Skeletal muscle satellite cell (primary cell): Measurements from ENCODE around the gene LHX3.

ENCODE experiments used
- H3K27me3 ChIP-seq: 2 replicates; pipeline ENCODE4 v1.7.0; 2013; ENCODE audit warnings: low read length; ENCODE audit not compliant: control insufficient read depth, insufficient read depth
- H3K36me3 ChIP-seq: 2 replicates; pipeline ENCODE4 v1.7.0; 2013; ENCODE audit warnings: mild to moderate bottlenecking, control low read depth, low read length; ENCODE audit not compliant: insufficient read depth
- H3K4me1 ChIP-seq: 2 replicates; pipeline ENCODE4 v1.7.0; 2013; ENCODE audit warnings: low read length; ENCODE audit not compliant: control insufficient read depth, insufficient read depth
- H3K4me2 ChIP-seq: 2 replicates; pipeline ENCODE4 v1.7.0; 2013; ENCODE audit warnings: mild to moderate bottlenecking, low read length
- H3K4me3 ChIP-seq: 2 replicates; pipeline ENCODE4 v1.7.0; 2013; ENCODE audit warnings: low read length
- H3K9ac ChIP-seq: 2 replicates; pipeline ENCODE4 v1.7.0; 2013; ENCODE audit warnings: mild to moderate bottlenecking, low read depth, low read length, moderate library complexity
- H3K9me3 ChIP-seq: replicated peaks from 2 replicates; pipeline ENCODE4 v1.7.0; 2013; ENCODE audit warnings: mild to moderate bottlenecking, control low read depth, low read length

The LHX3 gene

DNA sequence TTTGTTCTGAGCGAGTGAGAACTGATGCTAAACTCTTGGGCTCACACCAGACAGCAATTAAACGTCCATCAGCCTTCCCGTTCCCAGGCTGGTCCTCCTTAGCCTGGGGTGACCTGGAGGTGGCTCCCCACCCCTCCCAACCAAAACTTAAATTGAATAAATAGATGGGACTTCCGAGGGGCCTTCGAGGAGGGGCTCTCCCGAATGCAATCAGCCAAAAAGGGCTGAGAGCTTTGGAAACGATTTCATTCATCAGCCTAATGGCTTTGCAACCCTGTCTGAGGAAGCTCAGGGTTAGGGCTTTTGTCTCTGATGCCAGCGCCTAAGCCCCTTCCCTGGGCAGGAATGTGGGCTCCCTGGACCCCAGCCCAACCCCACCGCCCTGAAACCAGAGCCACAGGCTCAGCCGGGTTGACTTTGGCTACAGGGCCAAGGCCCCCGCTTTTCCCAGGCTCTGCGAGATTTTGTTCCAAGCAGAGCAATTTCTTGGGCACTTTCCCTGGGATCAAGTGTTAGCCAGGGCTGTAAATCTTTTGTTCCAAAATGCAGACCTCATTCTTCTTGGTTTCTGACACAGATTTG, 29.2 kb downstream of the LHX3 start:
- H3K27me3 ChIP-seq, result peaks cover 40% of the 10 kb centered on the region
- no peaks in the 10 kb centered on the region for H3K9me3 ChIP-seq
- no peaks in the 10 kb centered on the region for H3K4me1 ChIP-seq

GRCh38 chr9:136174779-136175615, 29.9 kb downstream of the LHX3 start:
- Histone ChIP-seq H3K36me3 (no peaks in the 10 kb centered on the region), H3K9me3 (no peaks in the 10 kb centered on the region), H3K9ac (no peak overlapping the region), H3K4me3 (no peak overlapping the region), H3K27me3 (peaks cover 42% of the 10 kb centered on the region), H3K4me1 (no peaks in the 10 kb centered on the region), H3K4me2 (no peak overlapping the region)

More for the DNA sequence above, 29.2 kb downstream of the LHX3 start:
- H3K9ac ChIP-seq, result no peak overlapping the region
- H3K36me3 ChIP-seq, result no peaks in the 10 kb centered on the region
- no peak overlapping the region for H3K4me2 ChIP-seq
- H3K4me3 ChIP-seq, result no peak overlapping the region

- no peak overlapping the region for H3K9ac ChIP-seq
- no peaks in the 10 kb centered on the region for H3K9me3 ChIP-seq
- H3K4me2 ChIP-seq, result no peak overlapping the region
- no peaks in the 10 kb centered on the region for H3K4me1 ChIP-seq
- peaks cover 51% of the 10 kb centered on the region for H3K27me3 ChIP-seq
- no peaks in the 10 kb centered on the region for H3K36me3 ChIP-seq
- no peak overlapping the region for H3K4me3 ChIP-seq
Measured at GRCh38 chr9:136173648-136174290, 31.2 kb downstream of the LHX3 start.

GRCh38 chr9:136172412-136173079, 32.4 kb downstream of the LHX3 start:
- no peaks in the 10 kb centered on the region for H3K4me1 ChIP-seq
- no peak overlapping the region for H3K4me3 ChIP-seq
- H3K27me3 ChIP-seq, result peaks cover 53% of the 10 kb centered on the region
- H3K9me3 ChIP-seq, result no peaks in the 10 kb centered on the region
- H3K4me2 ChIP-seq, result no peak overlapping the region
- no peak overlapping the region for H3K9ac ChIP-seq
- no peaks in the 10 kb centered on the region for H3K36me3 ChIP-seq

GRCh38 chr9:136171801-136172411, 33.0 kb downstream of the LHX3 start:
- Histone ChIP-seq H3K4me1 (no peaks in the 10 kb centered on the region), H3K9ac (no peak overlapping the region), H3K27me3 (peaks cover 53% of the 10 kb centered on the region), H3K9me3 (no peaks in the 10 kb centered on the region), H3K4me2 (no peak overlapping the region), H3K36me3 (no peaks in the 10 kb centered on the region), H3K4me3 (no peak overlapping the region)

DNA sequence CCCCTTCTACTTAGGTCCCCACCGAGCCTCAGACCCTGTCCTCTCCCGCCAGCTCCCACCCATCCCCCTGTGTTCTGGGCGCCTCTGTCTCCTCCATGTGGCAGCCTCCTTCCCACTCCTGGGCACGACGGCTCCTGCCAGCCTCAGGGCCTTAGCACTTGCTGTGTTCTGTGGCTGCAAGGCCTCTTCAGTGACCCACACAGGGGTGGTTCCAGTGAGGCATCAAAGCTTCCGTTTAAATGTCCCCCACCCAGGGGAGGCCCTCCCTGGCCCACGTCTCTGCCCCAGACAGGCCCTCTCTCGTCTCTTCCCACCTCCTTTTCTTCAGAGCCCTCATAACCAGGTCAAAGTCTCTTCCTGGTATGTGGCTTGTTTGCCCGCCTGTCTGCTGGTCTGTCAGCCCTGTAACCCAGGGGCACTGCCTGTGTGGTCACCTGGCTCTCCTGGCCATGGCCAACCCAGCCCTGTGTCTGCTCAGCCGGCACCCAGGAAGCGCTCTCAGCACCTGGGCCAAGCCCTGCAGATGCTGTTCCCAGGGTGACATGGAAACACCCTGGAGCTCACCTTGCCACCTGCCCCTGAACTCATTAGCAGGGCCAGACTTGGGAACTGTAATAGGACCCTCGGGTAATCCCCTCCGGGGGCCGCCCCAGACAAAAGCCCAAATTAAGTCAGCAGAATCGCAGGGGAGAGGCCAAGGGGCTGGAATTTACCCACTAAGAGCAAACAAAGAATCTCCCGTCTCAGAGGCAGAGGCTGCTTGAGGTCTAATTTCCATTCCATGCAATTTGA, 33.7 kb downstream of the LHX3 start:
- Histone ChIP-seq H3K4me2 (no peak overlapping the region), H3K9ac (no peak overlapping the region), H3K9me3 (no peaks in the 10 kb centered on the region), H3K27me3 (peaks cover 57% of the 10 kb centered on the region), H3K36me3 (no peaks in the 10 kb centered on the region), H3K4me1 (no peaks in the 10 kb centered on the region), H3K4me3 (no peak overlapping the region)

- Histone ChIP-seq H3K4me2 (no peak overlapping the region), H3K27me3 (peaks cover 48% of the 10 kb centered on the region), H3K36me3 (no peaks in the 10 kb centered on the region), H3K9me3 (no peaks in the 10 kb centered on the region), H3K4me3 (no peak overlapping the region), H3K9ac (no peak overlapping the region), H3K4me1 (no peaks in the 10 kb centered on the region)
Measured at GRCh38 chr9:136170006-136170901, 34.7 kb downstream of the LHX3 start.

DNA sequence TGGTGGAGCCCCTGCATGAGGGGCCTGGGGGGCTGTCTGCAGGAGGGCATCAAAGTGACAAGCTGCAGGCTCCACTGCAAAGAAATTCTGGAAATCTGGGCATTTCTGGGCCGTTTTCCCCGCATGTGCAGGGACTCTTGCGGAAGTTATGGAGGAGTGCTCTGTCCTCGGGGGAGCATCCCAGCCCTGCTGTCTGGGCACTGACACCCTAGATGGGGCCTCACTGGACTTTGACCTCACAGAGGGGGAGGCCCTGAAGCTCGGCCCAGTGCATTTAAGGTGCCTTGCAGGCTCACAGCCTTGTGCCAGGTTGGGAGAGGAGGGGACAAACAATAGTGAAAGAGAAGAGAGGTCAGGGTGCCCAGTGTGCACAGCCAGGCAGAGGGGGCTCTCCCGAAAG, 35.4 kb downstream of the LHX3 start:
- no peaks in the 10 kb centered on the region for H3K4me1 ChIP-seq
- H3K9ac ChIP-seq, result no peak overlapping the region
- H3K27me3 ChIP-seq, result peaks cover 45% of the 10 kb centered on the region
- H3K4me3 ChIP-seq, result no peak overlapping the region
- no peak overlapping the region for H3K4me2 ChIP-seq
- no peaks in the 10 kb centered on the region for H3K36me3 ChIP-seq
- H3K9me3 ChIP-seq, result no peaks in the 10 kb centered on the region

DNA sequence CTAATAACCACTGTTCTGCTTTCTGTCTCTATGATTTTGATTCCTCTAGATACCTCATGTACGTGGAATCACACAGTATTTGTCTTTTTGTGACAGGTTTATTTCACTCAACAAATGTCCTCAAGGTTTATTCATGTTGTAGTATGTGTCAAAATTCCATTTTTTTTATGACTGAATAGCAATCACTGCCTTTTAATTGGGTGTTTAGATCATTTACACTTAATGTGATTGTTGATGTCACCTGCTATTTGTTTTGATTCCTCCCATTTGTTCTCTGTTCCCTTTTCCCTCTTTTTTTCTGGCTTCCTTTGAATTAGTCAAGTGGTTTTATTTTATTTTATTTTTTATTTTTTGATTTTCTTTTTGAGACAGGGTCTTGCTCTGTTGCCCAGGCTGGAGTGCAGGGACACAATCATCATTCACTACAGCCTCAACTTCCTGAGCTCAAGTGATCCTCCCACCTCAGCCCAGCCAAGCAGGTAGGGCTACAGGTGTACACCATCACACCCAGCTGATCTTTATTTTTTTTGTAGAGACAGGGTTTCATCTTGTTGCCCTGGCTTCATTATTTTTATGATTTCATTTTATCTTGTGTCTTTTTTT, 41.6 kb downstream of the LHX3 start:
- Histone ChIP-seq H3K27me3 (peaks cover 35% of the 10 kb centered on the region), H3K9ac (no peak overlapping the region), H3K36me3 (no peaks in the 10 kb centered on the region), H3K9me3 (peaks cover 3% of the 10 kb centered on the region), H3K4me2 (no peak overlapping the region), H3K4me1 (no peaks in the 10 kb centered on the region), H3K4me3 (no peak overlapping the region)
